OCI-LY7 (cell line): ENCODE measurements around the gene KDM3A. TPM values are rescaled to one million over a fixed set of nuclear protein-coding genes. Genes with fewer than 3 reads are reported as not detected.

ENCODE experiments used
- BruUV-seq: library from RNA; stranded (reverse); fragments of 400-500 nt; replicated peaks from 2 replicates; lab custom pipeline; 2021; lab: Mats Ljungman, UMichigan
- CTCF ChIA-PET: fragments of 300-600 bp; sonication (Branson Sonifier 250); formaldehyde crosslinking; loops from one replicate; lab custom pipeline; 2022; ENCODE audit warnings: antibody characterized with exemption; ENCODE audit not compliant: unreplicated experiment; lab: Charles Lee
- POLR2A ChIA-PET: fragments of 300-600 bp; sonication (Branson Sonifier 250); formaldehyde crosslinking; loops from one replicate; lab custom pipeline; 2022; ENCODE audit warnings: antibody characterized with exemption; lab: Charles Lee
- DNase-seq: peaks from one replicate; pipeline ENCODE4 v3.0.0-alpha.2; 2015; ENCODE audit warnings: low spot score
- H2AFZ ChIP-seq: fragments of 200-600 bp; sonication (generic), shearing (Covaris generic); 2 replicates; pipeline ENCODE4 v1.6.1; 2014; ENCODE audit warnings: mild to moderate bottlenecking, antibody characterized with exemption, low read length, moderate library complexity
- H3K27ac ChIP-seq: fragments of 200-600 bp; sonication (generic); 2 replicates; pipeline ENCODE4 v1.5.1; 2014; ENCODE audit warnings: mixed run types, low read depth, mild to moderate bottlenecking, moderate library complexity, low read length, inconsistent platforms; ENCODE audit not compliant: poor library complexity, severe bottlenecking
- H3K36me3 ChIP-seq: fragments of 200-600 bp; sonication (generic); 2 replicates; pipeline ENCODE4 v1.6.1; 2014; ENCODE audit warnings: mild to moderate bottlenecking, antibody characterized with exemption, low read length, moderate library complexity, mixed read lengths; ENCODE audit not compliant: insufficient read depth
- H3K4me1 ChIP-seq: fragments of 200-600 bp; sonication (generic); 2 replicates; pipeline ENCODE4 v1.5.1; 2014; ENCODE audit warnings: mild to moderate bottlenecking, low read length; ENCODE audit not compliant: insufficient read depth, poor library complexity, severe bottlenecking
- H3K4me2 ChIP-seq: fragments of 200-600 bp; sonication (generic); 2 replicates; pipeline ENCODE4 v1.6.1; 2014; ENCODE audit warnings: mild to moderate bottlenecking, low read length
- H3K4me3 ChIP-seq: fragments of 200-600 bp; sonication (generic); 2 replicates; pipeline ENCODE4 v1.5.1; 2014; ENCODE audit warnings: mild to moderate bottlenecking, low read depth, low read length; ENCODE audit not compliant: poor library complexity, severe bottlenecking
- H3K79me2 ChIP-seq: fragments of 200-600 bp; sonication (generic); 2 replicates; pipeline ENCODE4 v1.6.1; 2016; ENCODE audit warnings: low read depth, mild to moderate bottlenecking, low read length, moderate library complexity, mixed read lengths; ENCODE audit not compliant: insufficient read depth
- H3K9me2 ChIP-seq: fragments of 200-600 bp; sonication (generic); 2 replicates; pipeline ENCODE4 v1.6.1; 2016; ENCODE audit warnings: mild to moderate bottlenecking, low read length, mixed read lengths; ENCODE audit not compliant: insufficient read depth
- H3K9me3 ChIP-seq: fragments of 200-600 bp; sonication (generic); 2 replicates; pipeline ENCODE4 v1.6.1; 2014; ENCODE audit warnings: mild to moderate bottlenecking, mixed run types, low read length, mixed read lengths
- H4K20me1 ChIP-seq: fragments of 200-600 bp; sonication (generic); 2 replicates; pipeline ENCODE4 v1.6.1; 2014; ENCODE audit warnings: mild to moderate bottlenecking, antibody characterized with exemption, low read length, moderate library complexity, mixed read lengths; ENCODE audit not compliant: insufficient read depth
- CTCF ChIP-seq: fragments of 200-600 bp; sonication (generic); conservative IDR thresholded peaks from 2 replicates; pipeline ENCODE4 v1.5.1; 2014; ENCODE audit warnings: mild to moderate bottlenecking, antibody characterized with exemption, low read length, moderate library complexity, mixed read lengths
- EZH2phosphoT487 ChIP-seq: fragments of 200-600 bp; sonication (generic); IDR thresholded peaks from 2 replicates; pipeline ENCODE4 v1.6.1; 2018; ENCODE audit warnings: low read depth, borderline replicate concordance, mild to moderate bottlenecking, mixed run types, antibody characterized with exemption, low read length, moderate library complexity, mixed read lengths
- intact Hi-C: fragments of 100-400 bp; cut with micrococcal nuclease; formaldehyde crosslinking; loops from one replicate; pipeline ENCODE4 v1.10.0; 2022; ENCODE audit not compliant: unreplicated experiment
- total RNA-seq, 2 experiments: library from RNA; depleted of rRNA in 1 of 2; stranded (reverse); fragments of >200 nt in 1 of 2; shearing (Covaris generic) in 1 of 2; gene quantifications; 2 replicates each; pipeline ENCODE4 v1.2.3, GENCODE V29; 2014 to 2022

Gene KDM3A
- total RNA-seq, 2 experiments from 2014 or later: 14.5 to 55.7 TPM

GRCh38 chr2:86429335-86429734 is 11.8 kb upstream of the KDM3A start:
- H3K27ac ChIP-seq: no peak overlapping the region
- H3K9me2 ChIP-seq: no peaks in the 10 kb centered on the region
- no peak for DNase-seq
- no peak overlapping the region for H2AFZ ChIP-seq
- ChIA-PET CTCF (no interaction called here), POLR2A (interaction anchor here (0.6 kb wide), 1 partner anchor 153 kb away, joined by 3 read pairs; no protein-coding TSS in a partner anchor)
- H3K4me2 ChIP-seq: no peak overlapping the region
- no peak for TF ChIP-seq CTCF
- TF ChIP-seq EZH2phosphoT487: no peak
- no peaks in the 10 kb centered on the region for H3K4me1 ChIP-seq
- peaks cover 4% of the 10 kb centered on the region; the same call in 1 of the 2 replicates for H3K9me3 ChIP-seq
- H3K79me2 ChIP-seq: no peaks in the 10 kb centered on the region
- no TSS peak for BruUV-seq
- intact Hi-C loops: no loop called here
- no peaks in the 10 kb centered on the region for H3K36me3 ChIP-seq
- H4K20me1 ChIP-seq: no peaks in the 10 kb centered on the region
- no peak overlapping the region for H3K4me3 ChIP-seq

- no TSS peak for BruUV-seq
- Histone ChIP-seq H3K4me2 (no peak overlapping the region), H3K9me3 (peaks cover 2% of the 10 kb centered on the region; the same call in 1 of the 2 replicates), H2AFZ (no peak overlapping the region), H3K4me3 (no peak overlapping the region), H3K27ac (no peak overlapping the region), H3K36me3 (no peaks in the 10 kb centered on the region), H3K79me2 (no peaks in the 10 kb centered on the region), H3K9me2 (no peaks in the 10 kb centered on the region), H3K4me1 (no peaks in the 10 kb centered on the region), H4K20me1 (no peaks in the 10 kb centered on the region)
- ChIA-PET CTCF (no interaction called here), POLR2A (no interaction called here)
- DNase-seq: no peak
- no peak for TF ChIP-seq CTCF
- no peak for TF ChIP-seq EZH2phosphoT487
- intact Hi-C loops: no loop called here
Measured at GRCh38 chr2:86430368-86430767, 10.8 kb upstream of the KDM3A start.

- H3K27ac ChIP-seq: no peak overlapping the region
- H3K9me2 ChIP-seq: no peaks in the 10 kb centered on the region
- CTCF ChIA-PET: no interaction called here
- H3K4me3 ChIP-seq: no peak overlapping the region
- no peaks in the 10 kb centered on the region for H3K36me3 ChIP-seq
- H3K79me2 ChIP-seq: no peaks in the 10 kb centered on the region
- no peak overlapping the region for H2AFZ ChIP-seq
- BruUV-seq: no TSS peak
- TF ChIP-seq CTCF: no peak
- no peak for TF ChIP-seq EZH2phosphoT487
- H3K4me2 ChIP-seq: no peak overlapping the region
- H3K9me3 ChIP-seq: peaks cover 12% of the 10 kb centered on the region
- no peaks in the 10 kb centered on the region for H3K4me1 ChIP-seq
- DNase-seq: no peak
- POLR2A ChIA-PET: no interaction called here
- intact Hi-C loops: no loop called here
- no peaks in the 10 kb centered on the region for H4K20me1 ChIP-seq
Measured at GRCh38 chr2:86433137-86433536, 8.0 kb upstream of the KDM3A start.
